ENCODE data around the gene DLK1.

The DLK1 gene

GRCh38 chr14:100734031-100734990 lies 7.6 kb downstream of the DLK1 start:
- DNase-seq, result no peak

GRCh38 chr14:100735271-100735670 lies 8.6 kb downstream of the DLK1 start:
- DNase-seq, result no peak

GRCh38 chr14:100736269-100737180 lies 9.8 kb downstream of the DLK1 start:
- DNase-seq, result no peak

DNA sequence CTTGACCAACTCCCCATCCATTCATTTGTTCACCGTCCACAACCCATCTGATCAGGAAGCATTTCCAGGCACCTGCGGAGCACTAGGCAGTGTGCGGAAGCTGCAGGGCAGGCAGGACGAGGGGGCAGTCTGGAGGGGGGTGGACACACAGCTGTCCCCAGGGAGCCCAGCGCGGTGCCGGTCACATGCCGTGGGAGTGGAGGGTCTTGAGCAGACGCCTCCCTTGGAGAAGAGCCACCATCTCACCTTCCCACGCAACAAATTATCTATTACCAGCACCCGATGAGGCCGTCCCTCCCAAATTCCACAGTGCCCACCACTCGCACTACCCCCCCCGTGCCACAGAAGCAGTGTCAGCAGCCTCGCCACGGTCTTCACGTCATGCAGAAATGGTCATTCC lies 10.8 kb downstream of the DLK1 start:
- DNase-seq, result no peak

DNA sequence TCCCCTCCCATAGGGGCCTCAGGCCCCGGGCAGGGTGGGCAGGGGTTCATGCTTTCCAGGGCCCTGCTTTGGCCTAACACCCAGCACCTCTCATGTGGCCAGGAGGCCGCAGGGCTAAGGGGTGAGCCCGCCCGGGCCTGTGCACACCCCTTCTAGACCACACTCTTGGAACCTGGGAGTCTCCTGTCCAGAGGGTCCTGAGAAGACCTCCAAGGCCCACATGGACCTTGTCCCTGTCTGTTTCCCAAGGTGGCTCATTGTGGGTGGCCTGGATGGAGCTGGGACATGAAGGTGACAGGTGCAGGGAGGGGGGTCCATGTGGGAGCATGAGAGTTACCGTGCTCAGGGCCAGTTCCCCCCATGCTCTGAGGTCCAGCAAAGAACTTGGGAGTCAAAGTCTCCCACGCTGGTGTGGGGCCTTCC lies 11.6 kb downstream of the DLK1 start:
- no peak for DNase-seq

GRCh38 chr14:100738704-100739131 lies 12.0 kb downstream of the DLK1 start:
- DNase-seq, result no peak

DNA sequence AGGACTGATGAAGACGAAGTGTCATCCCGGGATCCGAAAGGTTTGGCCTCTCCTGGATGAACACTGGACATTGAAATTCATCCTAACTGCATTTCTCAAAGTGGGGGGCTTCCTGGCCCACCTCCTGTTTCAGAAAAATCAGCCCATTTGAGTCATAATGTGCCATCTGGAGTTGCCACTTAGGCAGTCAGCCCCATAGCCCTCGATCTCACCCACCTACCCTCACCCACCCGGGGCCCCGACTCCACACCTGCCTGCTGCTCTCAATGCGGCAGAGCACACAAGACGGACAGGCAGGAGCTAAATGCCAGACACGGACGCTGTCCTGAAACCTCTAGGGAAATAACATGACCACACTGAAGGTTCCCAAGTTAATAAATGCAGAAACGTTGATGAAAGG lies 12.6 kb downstream of the DLK1 start:
- no peak for DNase-seq

DNA sequence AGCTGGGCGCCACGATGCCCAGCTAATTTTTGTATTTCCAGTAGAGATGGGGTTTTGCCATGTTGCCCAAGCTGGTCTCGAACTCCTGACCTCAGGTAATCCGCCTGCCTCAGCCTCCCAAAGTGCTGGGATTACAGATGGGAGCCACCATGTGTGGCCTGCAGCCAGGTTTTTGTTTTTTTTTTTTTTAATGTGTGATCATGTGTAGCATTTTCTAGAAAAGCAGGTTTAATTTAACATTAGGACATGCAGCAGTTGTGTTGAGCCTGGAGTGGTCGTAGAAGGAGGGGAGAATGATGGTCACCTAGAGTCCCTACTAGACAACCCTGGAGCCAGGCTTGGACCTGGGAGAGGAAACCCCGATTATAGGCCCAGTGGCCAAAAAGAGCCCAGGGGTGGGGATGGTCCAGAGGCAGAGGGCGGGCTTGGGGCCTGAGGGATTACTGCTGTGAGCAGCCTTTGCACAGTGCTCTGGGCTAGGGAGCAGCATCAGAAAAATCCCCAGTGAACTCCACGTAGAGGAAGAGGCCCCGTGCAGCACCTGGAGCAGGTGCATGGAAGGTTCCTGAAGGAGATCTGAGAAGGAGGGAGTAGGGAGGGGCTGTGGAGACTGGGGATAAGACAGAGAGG lies 13.6 kb downstream of the DLK1 start:
- DNase-seq, result no peak

DNA sequence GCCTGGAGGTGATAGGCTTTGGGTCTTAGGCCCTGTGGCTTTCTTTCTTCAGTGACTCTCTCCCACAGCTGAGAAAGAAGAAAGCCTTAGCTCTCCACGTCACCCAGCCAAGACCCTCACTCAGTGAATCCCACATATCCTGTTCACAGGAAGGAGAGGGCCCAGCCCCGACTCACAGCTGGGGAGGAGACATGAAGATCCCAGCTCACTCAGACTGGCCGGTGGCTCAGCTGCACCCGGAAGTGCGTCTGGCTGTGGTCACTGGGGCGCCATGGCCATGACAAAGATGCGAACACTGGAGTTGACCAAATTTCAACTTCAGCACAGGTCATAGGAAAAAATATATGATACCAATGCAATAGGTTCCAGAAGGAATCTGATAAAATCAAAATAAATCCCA lies 14.2 kb downstream of the DLK1 start:
- DNase-seq, result no peak

- no peak for DNase-seq
Observed at GRCh38 chr14:100741966-100742365, 15.3 kb downstream of the DLK1 start.

GRCh38 chr14:100746326-100746725 lies 19.6 kb downstream of the DLK1 start:
- DNase-seq, result no peak

DNA sequence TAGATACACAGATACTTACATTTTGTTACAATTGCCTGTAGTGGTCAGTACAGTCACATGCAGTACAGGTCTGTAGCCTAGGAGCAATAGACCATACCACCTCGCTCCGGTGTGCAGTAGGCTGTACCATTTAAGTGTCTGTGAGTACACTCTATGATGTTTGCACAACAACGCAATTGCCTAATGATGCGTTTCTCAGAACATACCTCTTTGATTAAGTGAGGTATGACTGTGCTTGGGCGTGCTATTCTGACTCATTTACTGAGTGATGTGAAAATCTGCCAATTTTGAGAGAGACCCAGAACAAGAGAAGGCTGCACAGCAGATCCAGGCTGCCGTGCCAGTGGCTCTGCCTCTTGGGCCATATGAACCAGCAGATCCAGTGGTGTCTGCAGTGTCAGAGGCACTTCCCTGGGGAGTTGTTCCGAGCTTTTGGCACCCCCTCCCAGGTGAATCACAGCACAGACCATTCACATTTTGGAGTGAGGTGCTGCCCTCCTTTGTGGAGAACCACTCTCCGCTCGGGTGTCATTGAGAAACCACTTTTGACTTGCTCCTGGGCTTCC lies 20.4 kb downstream of the DLK1 start:
- DNase-seq, result no peak

DNA sequence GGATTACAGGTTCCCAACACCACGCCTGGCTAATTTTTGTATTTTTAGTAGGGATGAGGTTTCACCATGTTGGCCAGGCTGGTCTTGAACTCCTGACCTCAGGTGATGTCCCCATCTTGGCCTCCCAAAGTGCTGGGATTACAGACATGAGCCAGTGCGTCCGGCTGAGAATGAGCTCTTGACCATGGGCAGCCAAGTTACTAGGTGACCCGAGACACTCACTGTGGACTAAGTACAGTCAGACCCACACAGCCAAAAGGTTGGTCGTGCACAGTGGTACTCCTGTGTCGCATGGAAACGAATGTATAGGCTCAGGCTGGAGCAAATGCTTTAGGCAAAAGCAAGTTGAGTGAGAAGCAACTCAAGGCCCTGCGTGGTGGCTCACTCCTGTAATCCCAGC lies 21.0 kb downstream of the DLK1 start:
- DNase-seq, result no peak

- DNase-seq, result no peak
Observed at GRCh38 chr14:100748403-100748802, 21.7 kb downstream of the DLK1 start.

DNA sequence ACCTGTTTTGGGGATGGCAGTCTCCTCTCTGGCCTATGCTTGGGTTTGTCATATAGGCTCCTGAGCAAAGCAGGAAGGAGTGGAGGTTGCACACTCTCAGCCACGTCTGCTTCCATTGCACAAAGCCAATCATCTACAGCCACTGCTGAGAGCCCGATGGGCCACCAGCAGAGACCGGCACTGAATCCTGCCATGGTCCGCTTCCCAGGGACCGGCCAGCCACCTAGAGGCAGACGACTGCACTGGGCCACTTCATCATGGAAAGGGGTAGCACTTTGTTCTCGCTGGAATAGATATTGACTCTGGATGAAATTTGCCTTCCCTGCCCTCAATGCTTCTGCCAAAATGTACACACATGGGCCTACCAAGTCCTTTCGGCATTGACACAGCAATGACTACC lies 22.3 kb downstream of the DLK1 start:
- no peak for DNase-seq

GRCh38 chr14:100749967-100750597 lies 23.4 kb downstream of the DLK1 start:
- DNase-seq, result no peak

DNA sequence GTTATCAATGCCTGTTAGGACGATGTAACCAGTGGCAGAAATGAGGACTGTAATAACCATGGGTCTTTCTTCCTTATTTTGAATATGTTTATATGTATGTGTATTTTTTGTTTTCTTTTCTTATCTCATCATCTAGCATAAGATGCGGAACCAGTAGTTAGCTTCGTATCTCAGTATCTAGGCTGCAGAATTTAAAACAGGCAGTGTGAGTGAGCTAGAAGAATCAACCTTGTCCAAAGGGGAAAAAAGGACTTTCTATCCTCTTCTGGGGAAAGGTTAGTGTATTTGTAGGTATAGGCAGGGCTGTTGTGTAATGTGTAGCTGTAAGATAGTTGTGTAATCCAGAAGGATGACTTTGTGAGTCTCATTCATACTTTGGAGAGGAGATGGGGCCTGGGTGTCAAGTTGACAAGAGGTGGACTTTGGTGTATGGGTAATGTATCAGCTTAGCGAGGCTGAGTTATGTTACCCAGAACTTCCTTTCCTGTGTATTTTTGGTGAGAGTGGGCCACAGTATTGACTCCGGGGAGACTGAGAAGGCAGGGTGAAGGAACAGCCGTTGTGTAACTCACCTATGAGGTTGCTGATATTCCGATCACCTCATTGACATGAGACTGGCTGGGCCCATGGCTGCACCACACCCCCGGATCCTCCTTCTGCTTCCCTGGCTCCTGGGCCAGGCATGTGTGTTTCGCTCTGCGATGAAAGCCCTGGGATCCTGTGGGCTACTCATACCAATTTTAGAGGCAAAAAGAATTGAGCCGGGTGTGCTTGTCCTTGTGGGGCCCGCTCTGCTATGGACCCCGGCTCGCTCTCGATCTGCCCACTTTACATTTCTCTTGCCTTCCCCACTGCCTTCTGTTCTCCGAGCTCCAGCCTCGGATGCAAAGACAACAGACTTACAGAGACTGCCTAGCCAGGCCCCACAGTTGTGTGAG lies 24.3 kb downstream of the DLK1 start:
- no peak for DNase-seq

DNA sequence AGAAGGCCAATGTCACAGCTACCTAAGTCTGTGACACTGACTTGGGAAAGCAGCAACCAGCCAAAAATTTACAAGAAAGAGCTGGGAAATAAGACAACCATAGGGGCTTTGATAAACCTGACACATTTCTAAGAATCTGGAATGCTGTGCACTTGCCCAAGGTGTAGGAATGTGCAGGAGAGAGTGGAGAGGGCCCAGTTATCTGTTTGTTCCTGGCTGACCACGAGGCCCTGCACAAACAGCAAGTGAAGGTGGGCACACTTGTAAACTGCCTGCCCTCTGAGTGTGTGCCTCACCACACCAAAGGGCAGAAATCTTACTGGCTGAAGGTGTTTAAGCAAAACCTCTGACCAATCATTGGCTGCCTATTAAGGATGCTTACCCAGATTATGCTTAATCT lies 27.3 kb downstream of the DLK1 start:
- no peak for DNase-seq

DNA sequence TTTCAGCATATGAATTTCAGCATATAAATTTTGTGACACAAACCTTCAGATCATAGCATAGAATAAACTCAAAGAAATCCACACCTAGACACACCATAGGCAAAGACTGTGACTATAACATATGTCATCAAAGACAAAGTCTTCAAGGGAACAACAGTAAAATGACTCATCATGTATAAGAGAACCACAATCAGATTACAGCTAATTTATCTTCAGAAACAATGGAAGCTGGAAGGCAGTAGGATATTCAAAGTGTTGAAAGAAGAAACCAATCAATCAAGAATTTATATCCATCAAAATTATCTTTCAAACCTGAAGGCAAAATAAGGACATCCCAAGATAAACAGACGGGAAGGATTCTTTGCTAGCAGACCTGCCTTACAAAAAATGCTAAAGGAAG lies 29.0 kb downstream of the DLK1 start:
- no peak for DNase-seq

DNA sequence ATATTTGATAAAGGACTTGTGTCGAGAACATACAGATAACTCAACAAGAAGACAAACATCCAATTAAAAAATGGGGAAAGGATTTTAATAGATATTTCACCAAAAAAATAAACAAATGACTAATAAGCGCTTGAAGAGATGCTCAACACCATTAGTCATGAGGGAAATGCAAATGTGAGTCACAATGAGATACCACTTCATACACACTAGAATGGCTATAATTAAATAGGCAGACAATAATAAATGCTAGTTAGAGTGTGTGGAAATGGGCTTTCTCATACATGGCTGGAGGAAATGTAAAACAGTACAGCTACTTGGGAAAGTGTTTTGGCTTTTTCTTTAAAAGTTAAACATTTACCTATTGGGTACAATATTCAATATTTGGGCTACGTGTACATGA lies 34.8 kb downstream of the DLK1 start:
- DNase-seq, result no peak

- no peak for DNase-seq
Observed at GRCh38 chr14:100762089-100762515, 35.4 kb downstream of the DLK1 start.

All from hippocampal formation (tissue), 2 donors.